Measurements from ENCODE around the gene GABBR2.

The GABBR2 gene

DNA sequence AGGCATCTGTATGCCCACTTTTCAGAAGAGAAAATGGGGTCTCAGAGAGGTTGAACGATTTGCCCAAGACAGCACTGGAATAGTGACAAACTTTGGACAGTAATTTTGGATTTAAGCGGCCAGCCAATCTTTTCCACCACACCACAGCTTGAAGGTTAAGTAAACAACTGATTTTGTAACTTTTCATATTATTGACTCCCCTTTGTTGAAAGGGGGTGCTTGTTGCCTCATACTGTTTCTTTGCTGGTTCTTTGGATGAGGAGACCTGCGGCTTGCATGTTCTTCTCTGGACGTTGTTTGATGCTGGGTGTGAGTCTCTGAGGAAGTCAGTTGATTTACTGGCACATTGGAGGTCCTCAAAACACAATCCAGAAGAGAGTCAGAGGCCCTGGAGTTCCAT, 11.7 kb upstream of the GABBR2 start:
- DNase-seq, result no peak

- DNase-seq, result no peak
These were observed 10.3 kb upstream of the GABBR2 start for GRCh38 chr9:98719055-98719454.

GRCh38 chr9:98714833-98715232, 6.1 kb upstream of the GABBR2 start:
- DNase-seq, result no peak

DNA sequence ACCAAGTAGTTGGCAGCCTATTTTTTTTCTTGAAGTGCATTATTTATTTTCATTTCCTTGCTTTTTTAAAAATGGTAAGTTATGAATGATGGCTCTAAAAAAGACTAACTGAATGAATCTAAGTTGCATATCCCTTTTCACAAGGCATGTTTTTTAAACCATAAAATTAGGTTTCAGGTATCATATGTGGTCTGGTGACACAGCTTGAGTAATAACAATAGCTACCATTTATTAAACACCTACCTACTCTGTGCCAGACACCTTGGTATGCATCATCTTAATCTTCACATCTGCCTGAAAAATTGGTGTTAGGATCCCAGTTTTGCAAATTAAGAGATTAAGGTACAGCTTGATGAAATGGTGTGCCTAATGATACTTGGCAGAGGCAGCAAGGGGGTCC, 4.3 kb upstream of the GABBR2 start:
- DNase-seq, result no peak

GRCh38 chr9:98709968-98710965, 1.5 kb upstream of the GABBR2 start:
- no peak for DNase-seq

GRCh38 chr9:98708103-98708932, 417 bp downstream of the GABBR2 start:
- DNase-seq, result no peak

- no peak for DNase-seq
These were observed 1.3 kb downstream of the GABBR2 start for GRCh38 chr9:98707166-98708102.

GRCh38 chr9:98706651-98707165, 2.0 kb downstream of the GABBR2 start:
- no peak for DNase-seq

GRCh38 chr9:98702835-98703380, 5.8 kb downstream of the GABBR2 start:
- DNase-seq, result no peak

DNA sequence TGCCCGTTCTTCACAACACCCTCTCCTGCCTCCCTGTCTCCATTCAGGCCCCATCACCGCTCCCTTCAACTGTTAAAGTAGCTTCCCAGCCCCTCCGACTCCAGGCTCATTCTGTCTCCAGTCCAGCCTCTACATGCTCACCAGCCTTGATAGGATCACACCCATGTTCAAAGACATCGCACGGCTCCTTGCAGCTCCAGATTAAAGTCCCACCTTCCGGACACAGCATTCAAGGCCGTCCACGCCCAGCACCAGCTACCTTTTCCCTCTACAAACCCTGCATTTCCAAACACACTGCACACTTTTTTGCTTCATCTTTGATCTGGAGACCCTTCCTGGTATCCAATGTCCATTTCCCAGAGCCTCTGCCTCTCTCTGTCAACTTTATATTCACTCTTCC, 6.4 kb downstream of the GABBR2 start:
- no peak for DNase-seq

DNA sequence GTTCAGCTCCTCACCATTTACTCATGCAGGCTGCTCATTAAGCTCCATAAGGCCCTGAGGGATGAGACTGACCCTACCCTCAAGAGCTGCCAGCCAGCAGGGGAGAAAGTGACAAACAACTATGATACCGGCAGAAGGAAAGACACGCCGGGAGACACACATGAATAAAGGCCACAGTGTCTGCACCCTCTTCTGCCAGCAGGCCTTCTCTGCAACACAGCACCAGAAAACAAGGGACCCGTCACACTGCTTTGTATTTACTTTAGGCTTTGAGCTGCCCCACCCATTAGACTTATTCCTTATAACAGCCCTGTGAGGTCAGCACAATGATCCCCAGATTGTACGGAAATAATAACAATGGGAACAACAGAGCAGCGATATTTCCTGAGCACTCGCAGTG, 7.2 kb downstream of the GABBR2 start:
- no peak for DNase-seq

- no peak for DNase-seq
These were observed 7.9 kb downstream of the GABBR2 start for GRCh38 chr9:98700801-98701200.

- DNase-seq, result no peak
These were observed 9.9 kb downstream of the GABBR2 start for GRCh38 chr9:98698856-98699255.

GRCh38 chr9:98694943-98695342, 13.8 kb downstream of the GABBR2 start:
- no peak for DNase-seq

- DNase-seq, result no peak
These were observed 16.3 kb downstream of the GABBR2 start for GRCh38 chr9:98692392-98692791.

DNA sequence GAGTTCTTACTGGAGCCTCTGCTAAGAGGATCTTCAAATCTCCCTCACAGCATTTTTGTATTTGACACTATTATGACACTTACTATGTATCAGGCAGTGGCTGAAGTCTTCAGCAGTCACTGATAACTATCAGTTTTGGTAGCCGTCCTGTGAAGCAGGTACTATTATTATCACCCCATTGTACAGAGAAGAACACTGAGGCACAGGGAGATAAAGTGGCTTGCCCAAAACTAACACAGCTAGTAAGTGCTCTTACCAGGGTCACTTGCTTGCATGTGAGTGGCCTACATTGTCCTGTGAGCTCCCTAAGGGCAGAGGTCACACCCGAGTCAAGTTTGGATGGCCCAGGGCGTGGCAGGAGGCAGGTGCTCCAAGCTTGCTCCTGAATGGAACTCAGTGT, 16.8 kb downstream of the GABBR2 start:
- DNase-seq, result no peak

GRCh38 chr9:98690686-98691085, 18.0 kb downstream of the GABBR2 start:
- DNase-seq, result no peak

GRCh38 chr9:98688710-98689495, 19.8 kb downstream of the GABBR2 start:
- DNase-seq, result no peak

DNA sequence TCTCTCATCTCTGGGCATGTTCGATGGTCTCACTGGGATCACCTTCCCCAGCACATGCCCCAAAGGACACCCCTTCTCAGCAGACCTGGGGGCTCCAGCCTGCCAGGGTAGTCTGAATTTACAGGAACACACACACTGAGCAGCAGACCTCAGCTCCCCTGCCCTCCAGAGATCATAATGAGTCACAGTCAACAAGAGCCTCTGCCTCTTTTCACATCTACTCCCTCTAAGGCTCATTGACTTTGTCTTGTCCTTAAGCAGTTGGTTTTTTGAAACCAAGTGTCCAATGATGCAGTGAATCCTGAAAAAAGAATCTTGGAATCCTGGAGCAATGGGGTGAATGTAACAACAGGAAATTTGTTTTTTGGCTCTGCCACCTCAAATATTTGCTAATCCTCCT, 20.8 kb downstream of the GABBR2 start:
- DNase-seq, result no peak

GRCh38 chr9:98686961-98687855, 21.5 kb downstream of the GABBR2 start:
- DNase-seq, result no peak

Data from SIG-M5 (cell line).